Fibroblast of lung (primary cell): ENCODE data around the gene ELMOD1.

ENCODE experiments used
- EZH2 ChIP-seq: IDR thresholded peaks from 2 replicates; pipeline ENCODE4 v1.5.1; 2012; ENCODE audit warnings: low read length, control low read depth, mild to moderate bottlenecking; ENCODE audit errors: missing control alignments
- TF ChIP-seq, protein P1 (sequence below), 2 donors: IDR thresholded peaks in 1 of 2; conservative IDR thresholded peaks in 1 of 2; 1 replicate in 1 of 2; 2 replicates in 1 of 2; pipeline ENCODE4 v1.5.1; 2011 to 2012; ENCODE audit warnings: low read length in 2 of 2, control low read depth in 1 of 2, inconsistent platforms in 1 of 2, low read depth in 1 of 2, mild to moderate bottlenecking in 1 of 2

DNA sequence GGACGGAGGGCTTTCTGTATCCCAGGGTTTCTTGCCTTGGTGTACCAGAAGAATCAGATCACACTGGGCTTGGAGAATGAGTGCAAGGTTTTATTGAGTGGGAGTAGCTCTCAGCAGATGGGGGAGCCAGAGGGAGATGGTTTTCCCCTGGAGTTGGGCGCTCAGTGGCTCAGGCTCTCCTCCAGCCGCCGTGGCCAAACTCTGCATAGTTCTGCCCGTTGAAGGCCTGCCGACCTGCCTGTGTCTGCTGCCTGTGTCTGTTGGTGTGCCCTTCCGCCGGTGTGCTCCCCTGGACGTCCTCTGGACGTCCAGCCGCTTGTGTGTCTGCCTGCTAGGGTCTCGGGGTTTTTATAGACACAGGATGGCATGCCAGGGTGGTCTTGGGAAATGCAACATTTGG is 20.9 kb upstream of the ELMOD1 start:
- TF ChIP-seq, protein P1, sequence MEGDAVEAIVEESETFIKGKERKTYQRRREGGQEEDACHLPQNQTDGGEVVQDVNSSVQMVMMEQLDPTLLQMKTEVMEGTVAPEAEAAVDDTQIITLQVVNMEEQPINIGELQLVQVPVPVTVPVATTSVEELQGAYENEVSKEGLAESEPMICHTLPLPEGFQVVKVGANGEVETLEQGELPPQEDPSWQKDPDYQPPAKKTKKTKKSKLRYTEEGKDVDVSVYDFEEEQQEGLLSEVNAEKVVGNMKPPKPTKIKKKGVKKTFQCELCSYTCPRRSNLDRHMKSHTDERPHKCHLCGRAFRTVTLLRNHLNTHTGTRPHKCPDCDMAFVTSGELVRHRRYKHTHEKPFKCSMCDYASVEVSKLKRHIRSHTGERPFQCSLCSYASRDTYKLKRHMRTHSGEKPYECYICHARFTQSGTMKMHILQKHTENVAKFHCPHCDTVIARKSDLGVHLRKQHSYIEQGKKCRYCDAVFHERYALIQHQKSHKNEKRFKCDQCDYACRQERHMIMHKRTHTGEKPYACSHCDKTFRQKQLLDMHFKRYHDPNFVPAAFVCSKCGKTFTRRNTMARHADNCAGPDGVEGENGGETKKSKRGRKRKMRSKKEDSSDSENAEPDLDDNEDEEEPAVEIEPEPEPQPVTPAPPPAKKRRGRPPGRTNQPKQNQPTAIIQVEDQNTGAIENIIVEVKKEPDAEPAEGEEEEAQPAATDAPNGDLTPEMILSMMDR (conservative IDR thresholded peaks at IDR 0.05 in 1 of 2, IDR thresholded peaks at IDR 0.05 in 1 of 2; ENCODE audit: low read depth in 1 of 2, low read length in 2 of 2) = no peak
- TF ChIP-seq EZH2 = no peak
